GM19043 (cell line): Measurements from ENCODE around the gene C20orf202.

ENCODE experiments used
- ATAC-seq: cut with Tn5 transposase; IDR thresholded peaks from one replicate; pipeline ENCODE4 v1.9.1; 2021; ENCODE audit warnings: low read depth; ENCODE audit not compliant: unreplicated experiment

The C20orf202 gene

GRCh38 chr20:1184260-1184637, 19.0 kb upstream of the C20orf202 start:
- ATAC-seq: no peak

GRCh38 chr20:1184638-1185315, 18.5 kb upstream of the C20orf202 start, which contains the start of gene TMEM74B:
Gene TMEM74B, minus strand, starts transcription at chr20:1184981. Its CDS starts 1,180 bp downstream, at chr20:1183801.
- ATAC-seq: no peak

GRCh38 chr20:1185316-1185741, 17.9 kb upstream of the C20orf202 start:
- no peak for ATAC-seq

- no peak for ATAC-seq
Observed at GRCh38 chr20:1185790-1186334, 17.4 kb upstream of the C20orf202 start.

- ATAC-seq: no peak
Observed at GRCh38 chr20:1186367-1186991, 16.8 kb upstream of the C20orf202 start.

- ATAC-seq: no peak
Observed at GRCh38 chr20:1187605-1188171, 15.6 kb upstream of the C20orf202 start.

GRCh38 chr20:1188347-1188746, 14.9 kb upstream of the C20orf202 start:
- ATAC-seq: no peak

GRCh38 chr20:1189827-1190226, 13.4 kb upstream of the C20orf202 start:
- no peak for ATAC-seq

GRCh38 chr20:1190847-1191246, 12.4 kb upstream of the C20orf202 start:
- ATAC-seq: no peak

GRCh38 chr20:1191299-1191698, 12.0 kb upstream of the C20orf202 start:
- no peak for ATAC-seq

GRCh38 chr20:1195226-1195625, 8.0 kb upstream of the C20orf202 start:
- ATAC-seq: no peak

- no peak for ATAC-seq
Observed at GRCh38 chr20:1196634-1197033, 6.6 kb upstream of the C20orf202 start.

- no peak for ATAC-seq
Observed at GRCh38 chr20:1197801-1198200, 5.5 kb upstream of the C20orf202 start.

GRCh38 chr20:1198751-1199150, 4.5 kb upstream of the C20orf202 start:
- no peak for ATAC-seq

- ATAC-seq: no peak
Observed at GRCh38 chr20:1199212-1199873, 3.9 kb upstream of the C20orf202 start.

- no peak for ATAC-seq
Observed at GRCh38 chr20:1199964-1200363, 3.3 kb upstream of the C20orf202 start.

- no peak for ATAC-seq
Observed at GRCh38 chr20:1203630-1204029, 376 bp downstream of the C20orf202 start.

GRCh38 chr20:1204113-1204512, 859 bp downstream of the C20orf202 start:
- no peak for ATAC-seq

GRCh38 chr20:1204576-1204975, 1.3 kb downstream of the C20orf202 start:
- ATAC-seq: no peak

- ATAC-seq: no peak
Observed at GRCh38 chr20:1205802-1206201, 2.5 kb downstream of the C20orf202 start.
